ENCODE measurements around the gene DBP.
"Not testable (repeated sequence)": the region's sequence is repeated elsewhere in the genome, so short reads cannot be mapped to it uniquely, and the experiment has no call there.

DBP gene

DNA sequence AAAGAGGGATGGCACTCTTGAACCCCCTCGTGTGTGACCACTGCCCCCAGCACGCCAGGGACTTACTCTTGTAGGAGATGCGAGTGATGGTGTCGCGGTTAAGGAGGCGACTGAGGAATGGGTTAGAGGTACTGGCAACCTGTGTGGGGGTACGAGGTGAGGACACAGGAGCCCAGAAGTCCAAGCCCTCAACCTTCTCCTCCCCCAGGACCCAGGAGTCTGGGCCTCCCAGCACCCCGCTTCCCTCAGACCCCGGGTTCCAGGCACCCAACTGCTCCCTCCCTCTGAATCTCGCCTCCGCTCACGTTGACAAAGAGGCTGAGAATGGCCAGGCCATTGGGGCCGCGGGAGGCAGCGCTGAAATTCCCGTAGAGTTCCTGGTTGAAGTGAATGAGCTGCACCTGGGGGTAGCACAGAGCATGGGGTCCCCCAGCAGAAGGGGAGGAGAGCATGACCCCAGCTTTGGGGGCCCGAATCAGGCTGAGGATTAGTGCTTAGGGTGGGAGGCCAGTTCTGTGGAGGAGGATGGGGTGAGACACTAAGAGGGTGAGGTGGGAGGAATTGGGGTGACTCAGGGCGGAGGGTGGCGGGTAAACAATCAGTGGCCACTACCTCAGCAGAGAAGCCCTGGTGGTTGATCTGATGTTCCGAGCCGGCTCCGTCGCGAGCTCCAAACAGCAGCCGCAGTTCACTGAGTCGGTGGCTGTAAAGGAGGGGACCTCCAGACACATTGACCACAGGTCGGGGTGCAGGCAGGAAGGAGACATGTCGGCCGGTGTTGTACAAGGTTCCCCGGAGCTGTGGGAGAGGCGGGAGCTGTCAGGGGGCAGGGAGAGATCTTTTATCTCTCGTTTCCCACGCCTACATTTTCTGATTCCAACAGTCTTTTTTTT, 2.5 kb upstream of the DBP start:
- DNase-seq (ENCODE audit: low read depth) = no peak

DNA sequence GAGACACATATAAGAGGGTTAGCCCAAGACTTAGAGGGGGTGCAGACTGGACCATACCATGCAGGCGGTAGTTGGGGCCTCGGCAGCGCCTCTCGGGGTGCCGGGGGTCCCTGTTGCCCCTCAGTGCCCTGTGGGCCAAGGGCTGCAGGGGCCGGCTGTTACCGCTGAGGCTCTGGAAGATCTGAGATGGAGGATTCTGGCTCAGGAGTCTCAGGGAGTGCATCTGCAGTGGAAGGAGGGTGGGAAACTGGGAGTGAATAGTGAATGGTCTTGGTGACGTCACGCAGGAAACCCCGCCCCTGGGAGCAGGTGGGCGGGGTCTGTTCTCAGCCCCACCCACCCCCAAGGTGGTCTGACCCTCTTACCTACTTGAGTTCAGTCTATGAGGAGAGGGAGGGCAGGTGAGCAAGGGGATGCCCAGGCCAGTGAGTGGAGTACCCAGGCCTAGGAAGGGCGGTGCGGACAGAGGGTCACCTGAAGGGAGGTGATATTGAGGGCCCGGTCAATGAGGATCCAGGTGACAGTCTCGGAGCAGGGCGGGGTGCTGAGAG, 1.7 kb upstream of the DBP start:
- no peak for DNase-seq (ENCODE audit: low read depth)

DNA sequence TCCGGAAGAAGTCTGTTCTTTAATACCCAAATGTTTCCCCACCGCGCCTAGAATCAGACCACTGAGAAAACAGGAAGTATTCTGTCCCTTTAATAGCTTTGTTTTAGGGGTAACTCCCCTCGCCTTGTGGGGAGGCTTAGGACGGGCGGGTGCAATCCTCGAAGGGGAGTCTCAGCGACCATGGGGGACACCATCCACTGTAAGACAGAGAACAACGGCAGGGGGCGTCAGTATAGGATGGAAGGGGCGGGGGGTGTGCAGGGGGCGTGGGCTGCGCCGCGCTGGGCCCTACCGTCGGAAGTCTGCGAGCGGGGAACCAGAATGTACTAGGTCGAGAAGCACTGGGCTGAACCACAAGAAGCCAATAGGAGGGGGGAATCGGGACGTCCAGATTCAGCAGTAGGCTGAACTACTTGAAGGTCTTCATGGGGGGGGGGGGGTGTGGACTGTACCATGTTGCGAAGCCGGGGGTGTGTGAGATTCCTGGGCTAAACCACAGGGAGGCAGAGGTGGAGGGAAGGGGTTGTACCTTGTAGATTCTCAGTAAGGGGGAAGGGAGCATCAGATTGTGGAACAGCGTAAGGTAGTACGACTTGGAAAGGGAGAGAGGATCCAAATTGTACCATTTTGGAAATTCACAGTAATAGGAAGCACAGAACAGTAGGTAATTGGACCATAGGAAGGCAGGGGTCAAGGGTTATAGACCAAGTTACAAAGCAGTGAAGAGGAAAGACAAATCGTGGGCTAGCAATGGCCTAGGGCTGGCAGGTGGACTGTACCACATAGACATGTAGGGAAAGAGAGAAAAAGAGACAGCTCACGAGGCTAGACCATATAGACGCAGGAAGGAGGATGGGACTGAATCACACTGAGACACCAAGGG, 1.0 kb upstream of the DBP start:
- DNase-seq (ENCODE audit: low read depth) = peak; percentile 89

DNA sequence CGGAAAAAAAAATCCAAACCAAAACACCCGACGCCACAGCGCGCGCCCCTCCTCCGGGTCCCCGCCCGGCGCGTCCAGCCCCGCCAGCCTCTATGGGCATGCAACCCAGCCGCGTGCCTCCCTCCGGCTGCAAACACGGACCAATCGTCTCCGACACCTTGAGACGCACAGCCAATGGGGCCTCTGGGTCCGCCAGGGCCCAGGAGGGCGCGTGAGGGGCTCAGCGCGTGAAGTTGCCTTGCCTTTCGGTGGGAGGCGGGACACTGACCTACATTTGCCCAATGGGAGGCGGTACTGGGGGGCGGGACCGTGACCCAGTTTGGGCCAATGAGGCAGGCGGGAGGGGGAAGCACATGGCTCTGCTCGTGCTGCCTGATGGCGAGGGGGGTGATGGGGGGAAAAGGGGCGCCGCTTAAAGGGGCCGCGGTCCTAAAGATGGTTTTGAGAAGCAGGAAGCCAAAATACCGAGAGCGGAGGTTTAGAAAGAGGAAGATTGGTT, 319 bp upstream of the DBP start:
- DNase-seq (ENCODE audit: low read depth) = peak; percentile 100

DNA sequence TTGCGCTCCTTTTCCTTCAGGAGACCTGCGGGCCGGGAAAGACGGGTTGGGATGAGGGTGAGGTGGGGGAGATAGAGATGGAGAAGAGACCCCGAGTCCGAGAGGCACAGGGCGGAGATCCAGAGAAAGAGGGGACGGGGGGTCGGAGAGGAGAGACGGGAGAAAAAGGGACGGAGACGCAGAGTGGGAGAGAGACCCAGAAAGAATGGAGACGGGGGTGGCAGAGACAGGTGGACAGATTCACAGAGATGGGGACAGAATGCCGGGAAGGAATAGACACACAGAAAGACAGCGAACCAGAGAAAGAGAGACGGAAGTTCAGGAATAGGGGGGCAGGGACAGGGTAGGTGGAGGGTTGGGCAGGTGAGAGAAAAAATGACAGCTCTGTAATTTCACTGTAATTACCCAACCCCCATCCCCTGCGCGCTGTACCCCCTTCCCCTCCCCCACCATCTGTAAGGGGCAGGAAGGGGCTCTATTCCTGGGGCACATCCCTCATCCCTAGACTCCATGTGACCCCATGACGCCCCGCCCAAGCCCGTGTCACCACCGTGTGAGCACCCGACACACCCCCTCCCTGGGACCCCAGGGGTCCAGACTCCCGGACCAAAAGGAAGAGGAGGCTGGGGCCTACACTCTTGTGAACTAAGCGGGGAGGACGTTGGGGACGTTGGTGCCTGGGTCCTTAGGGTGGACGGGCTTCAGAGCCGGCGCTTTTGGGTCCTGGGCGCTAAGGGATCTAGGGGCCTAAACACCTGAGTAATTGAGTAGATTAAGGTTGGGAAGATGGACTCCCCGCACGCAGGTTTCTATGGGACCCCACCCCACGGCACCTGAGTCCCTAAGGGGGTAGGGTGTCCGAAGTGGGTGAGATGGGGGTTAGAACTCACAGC, 967 bp downstream of the DBP start:
- no peak for DNase-seq (ENCODE audit: low read depth)

DNA sequence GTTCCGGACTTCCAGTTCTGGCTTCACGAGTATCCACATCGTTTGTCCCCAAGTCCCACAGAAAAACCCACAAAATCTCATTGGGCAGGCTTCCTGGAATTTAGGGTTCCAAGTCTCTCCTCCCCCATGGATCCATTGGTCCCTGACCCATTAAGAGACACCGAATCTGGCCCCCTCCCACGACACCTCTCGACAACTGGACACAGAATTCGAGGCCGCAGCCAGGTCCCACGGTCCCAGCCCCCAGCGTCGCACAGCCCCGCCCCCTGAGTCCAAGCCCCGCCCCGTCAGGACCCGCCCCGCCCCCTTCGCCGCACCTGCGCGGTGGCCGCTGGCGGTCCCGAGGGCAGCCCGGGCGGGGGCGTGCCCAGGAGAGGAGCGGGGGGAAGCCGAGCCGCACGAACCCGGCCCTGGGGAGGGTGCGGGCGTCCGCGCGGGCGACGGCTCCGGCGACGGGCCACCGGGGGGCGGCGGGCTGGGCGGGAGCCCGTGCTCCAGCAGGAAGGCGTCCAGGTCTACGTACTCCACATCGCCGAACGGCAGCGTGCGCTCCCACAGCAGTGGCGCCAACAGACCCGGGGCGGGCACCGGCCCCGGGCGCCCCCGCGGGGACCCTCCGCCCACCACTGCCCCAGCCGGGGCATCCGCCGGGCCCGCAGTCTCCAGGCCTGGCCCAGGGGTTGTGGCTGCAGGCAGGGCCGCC, 1.8 kb downstream of the DBP start:
- no peak for DNase-seq (ENCODE audit: low read depth)

DNA sequence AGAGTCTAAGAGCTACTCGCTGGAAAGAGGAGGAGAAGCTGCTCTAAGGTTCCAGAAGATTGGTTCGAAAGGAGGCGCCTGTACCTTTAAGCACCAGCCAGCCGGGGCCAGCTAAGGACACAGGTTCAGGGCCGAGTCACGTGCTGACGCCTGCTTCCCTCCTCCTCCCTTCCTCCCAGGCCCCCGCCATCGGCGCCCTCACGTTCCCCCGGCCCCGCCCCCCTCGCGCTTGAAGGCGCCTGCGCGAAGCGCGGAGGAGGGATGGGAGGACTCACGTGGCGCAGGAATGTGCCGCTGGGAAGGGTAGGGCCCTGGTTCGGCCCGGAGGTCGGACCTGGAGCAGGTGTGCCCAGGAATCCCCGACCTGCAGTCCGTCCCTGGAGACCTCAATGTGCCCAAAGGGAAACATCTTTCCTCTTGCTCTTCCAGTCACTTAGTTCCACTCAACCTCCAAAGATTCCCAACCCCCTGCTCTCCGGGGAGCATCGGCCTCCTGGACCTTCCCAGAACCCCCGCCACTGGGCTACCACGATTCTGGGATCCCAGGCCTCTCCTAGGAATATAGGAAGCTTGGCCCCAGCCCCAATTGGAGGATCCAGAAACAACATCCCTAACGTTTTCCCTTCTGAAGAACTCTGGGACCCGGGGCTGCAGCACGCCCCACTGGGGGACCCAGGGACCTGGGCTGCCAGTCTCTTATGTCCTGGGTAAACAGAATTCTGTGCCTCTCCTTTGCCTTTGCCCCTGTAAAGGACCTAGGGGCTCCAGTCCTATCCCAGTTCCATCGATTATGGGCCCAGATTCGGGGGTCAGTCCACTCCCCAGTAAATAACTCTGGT, 2.5 kb downstream of the DBP start:
- DNase-seq (ENCODE audit: low read depth) = peak; percentile 95

DNA sequence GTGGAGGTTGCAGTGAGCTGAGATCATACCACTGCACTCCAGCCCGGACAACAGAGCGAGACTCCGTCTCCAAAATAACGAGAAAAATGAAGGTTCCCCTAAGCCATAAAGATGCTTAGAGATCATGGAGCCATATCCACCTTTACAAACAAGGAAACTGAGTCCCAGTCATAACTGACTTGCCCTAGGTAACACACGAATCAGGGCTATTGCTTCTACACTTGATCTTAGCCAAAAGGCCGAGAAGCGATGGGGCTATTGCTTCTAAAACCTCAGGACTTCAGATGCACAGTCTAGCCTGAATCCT, 3.2 kb downstream of the DBP start:
- no peak for DNase-seq (ENCODE audit: low read depth)

DNA sequence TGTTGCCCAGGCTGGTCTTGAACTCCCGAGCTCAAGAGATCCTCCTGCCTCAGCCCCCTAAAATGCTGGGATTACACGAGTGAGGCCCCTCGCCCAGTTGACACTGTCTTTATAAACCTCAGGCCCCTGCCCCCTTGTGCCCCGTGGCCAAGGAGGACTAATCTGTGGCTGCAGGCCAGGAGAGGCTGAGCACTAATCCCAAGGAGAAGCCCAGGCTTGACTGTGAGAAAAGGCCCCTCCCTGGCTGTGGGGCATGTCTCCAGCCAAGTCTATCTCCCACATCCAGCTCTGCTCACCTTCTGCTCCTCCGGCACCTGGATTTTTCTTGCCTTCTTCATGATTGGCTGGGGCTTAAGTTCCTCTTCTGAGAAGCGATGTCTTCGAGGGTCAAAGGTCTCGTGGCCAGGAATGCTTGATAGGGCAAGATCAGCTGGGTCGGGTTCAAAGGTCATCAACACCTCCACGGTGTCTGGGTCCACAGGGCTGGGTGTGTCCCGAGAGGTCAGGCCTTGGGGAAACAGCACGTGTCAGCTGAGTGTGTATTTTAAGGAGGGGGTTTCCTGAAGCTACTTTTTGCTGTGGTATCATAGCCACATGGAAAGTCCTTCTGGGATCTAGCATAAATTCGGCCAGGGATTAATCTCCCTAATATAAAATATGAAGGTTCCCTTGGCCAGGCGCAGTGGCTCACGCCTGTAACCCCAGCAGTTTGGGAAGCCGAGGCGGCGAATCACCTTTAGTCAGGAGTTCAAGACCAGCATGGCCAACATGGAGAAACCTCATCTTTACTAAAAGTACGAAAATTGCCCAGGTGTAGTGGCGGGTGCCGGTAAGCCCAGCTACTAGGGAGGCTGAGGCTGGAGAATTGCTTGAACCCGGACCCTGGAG, 3.8 kb downstream of the DBP start:
- DNase-seq (ENCODE audit: low read depth) = no peak

DNA sequence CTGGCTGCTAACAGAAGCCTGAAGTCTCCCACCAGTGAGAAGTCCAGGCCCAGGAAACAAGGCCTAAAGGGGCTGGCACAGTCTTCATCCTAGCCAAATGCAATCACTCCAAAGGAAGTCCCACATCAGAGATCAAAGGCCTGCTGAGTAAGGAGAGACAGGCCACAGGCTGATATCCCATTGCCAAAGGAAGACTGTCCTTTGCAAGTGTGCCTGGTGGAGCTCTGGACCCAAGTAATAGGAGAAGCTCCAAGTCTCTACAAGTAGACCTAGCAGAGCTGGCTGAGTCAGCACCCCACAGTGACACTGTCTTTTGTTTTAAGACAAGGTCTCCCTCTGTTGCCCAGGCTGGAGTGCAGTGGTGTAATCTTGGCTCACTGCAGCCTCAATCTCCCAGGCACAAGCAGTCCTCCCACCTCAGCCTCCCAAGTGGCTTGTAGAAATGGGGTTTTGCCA, 4.5 kb downstream of the DBP start:
- no peak for DNase-seq (ENCODE audit: low read depth)

DNA sequence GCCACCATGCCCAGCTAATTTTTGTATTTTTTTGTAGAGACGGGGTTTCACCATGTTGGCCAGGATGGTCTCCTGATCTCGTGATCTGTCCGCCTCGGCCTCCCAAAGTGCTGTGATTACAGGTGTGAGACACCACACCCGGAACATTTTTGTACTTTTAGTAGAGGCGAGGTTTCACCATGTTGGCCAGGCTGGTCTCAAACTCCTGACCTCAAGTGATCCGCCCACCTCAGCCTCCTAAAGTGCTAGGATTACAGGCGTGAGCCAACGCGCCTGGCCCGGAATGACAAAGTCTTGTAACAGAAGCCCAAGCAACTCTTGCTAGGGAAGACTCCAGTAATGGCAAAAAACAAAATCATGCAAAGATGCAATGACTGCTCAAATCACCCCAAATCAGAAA, 4.9 kb downstream of the DBP start:
- not testable (repeated sequence) for DNase-seq (ENCODE audit: low read depth)

DNA sequence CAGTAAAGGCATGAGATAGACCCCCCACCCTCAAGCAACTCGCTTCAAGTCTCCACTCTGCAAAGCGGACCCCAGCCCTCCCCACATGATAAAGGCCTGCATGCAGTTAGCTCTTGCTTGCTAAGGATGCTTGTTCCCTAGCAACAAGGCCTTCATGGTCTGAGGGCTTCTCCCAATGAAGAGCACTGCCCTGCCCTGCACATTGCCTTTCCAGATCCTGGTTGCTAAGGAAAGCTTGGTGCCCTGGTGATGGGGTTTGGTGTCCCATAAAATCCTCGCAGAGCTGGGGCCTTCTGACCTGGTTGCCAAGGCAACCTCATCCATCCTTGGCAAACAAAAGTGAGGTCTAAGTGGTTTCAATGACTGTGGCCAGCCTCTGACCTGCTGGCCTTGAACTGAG, 6.0 kb downstream of the DBP start:
- no peak for DNase-seq (ENCODE audit: low read depth)

DNA sequence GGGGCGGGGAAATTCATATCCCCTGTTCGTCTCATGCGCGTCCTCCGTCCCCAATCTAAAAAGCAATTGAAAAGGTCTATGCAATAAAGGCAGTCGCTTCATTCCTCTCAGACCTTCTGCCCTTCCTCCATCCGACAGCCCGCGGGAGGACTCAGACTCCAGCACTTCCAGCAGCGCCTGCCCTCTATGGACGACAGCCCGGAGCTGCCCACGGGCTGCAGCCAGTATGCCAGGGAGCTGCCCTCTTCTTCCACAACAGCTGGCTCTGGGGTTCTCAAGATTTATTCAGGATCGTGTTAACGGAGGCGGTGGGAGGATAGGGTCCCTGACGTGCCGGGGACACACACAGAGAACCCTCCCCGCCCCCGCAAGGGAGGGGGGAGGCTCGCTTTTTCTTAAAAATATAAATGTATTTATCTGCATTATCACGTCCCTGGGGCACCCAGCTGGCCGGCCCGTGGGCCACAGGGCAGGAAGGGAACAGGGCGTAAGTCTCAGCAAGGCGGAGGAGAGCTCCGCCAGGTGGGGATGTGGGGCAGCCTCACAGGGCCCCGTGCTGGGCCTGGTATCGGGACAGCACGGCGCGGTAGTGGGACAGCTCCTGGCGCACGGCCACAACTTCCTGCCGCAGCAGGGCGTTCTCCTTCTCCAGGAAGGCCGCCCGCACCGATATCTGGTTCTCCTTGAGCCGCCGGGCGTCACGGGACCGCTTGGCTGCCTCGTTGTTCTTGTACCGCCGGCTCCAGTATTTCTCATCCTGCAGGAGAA, 6.7 kb downstream of the DBP start:
- no peak for DNase-seq (ENCODE audit: low read depth)

DNA sequence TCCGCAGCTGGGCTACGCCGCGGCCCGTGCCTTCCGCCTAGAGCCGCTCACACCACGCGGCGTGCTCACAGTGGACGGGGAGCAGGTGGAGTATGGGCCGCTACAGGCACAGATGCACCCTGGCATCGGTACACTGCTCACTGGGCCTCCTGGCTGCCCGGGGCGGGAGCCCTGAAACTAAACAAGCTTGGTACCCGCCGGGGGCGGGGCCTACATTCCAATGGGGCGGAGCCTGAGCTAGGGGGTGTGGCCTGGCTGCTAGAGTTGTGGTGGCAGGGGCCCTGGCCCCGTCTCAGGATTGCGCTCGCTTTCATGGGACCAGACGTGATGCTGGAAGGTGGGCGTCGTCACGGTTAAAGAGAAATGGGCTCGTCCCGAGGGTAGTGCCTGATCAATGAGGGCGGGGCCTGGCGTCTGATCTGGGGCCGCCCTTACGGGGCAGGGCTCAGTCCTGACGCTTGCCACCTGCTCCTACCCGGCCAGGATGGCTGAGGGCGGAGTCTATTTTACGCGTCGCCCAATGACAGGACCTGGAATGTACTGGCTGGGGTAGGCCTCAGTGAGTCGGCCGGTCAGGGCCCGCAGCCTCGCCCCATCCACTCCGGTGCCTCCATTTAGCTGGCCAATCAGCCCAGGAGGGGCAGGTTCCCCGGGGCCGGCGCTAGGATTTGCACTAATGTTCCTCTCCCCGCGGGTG, 7.4 kb downstream of the DBP start:
- no peak for DNase-seq (ENCODE audit: low read depth)

DNA sequence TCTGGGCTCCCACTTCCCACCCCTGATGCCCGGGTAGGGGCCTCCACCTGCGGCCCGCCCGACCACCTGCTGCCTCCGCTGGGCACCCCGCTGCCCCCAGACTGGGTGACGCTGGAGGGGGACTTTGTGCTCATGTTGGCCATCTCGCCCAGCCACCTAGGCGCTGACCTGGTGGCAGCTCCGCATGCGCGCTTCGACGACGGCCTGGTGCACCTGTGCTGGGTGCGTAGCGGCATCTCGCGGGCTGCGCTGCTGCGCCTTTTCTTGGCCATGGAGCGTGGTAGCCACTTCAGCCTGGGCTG, 7.9 kb downstream of the DBP start:
- no peak for DNase-seq (ENCODE audit: low read depth)

DNA sequence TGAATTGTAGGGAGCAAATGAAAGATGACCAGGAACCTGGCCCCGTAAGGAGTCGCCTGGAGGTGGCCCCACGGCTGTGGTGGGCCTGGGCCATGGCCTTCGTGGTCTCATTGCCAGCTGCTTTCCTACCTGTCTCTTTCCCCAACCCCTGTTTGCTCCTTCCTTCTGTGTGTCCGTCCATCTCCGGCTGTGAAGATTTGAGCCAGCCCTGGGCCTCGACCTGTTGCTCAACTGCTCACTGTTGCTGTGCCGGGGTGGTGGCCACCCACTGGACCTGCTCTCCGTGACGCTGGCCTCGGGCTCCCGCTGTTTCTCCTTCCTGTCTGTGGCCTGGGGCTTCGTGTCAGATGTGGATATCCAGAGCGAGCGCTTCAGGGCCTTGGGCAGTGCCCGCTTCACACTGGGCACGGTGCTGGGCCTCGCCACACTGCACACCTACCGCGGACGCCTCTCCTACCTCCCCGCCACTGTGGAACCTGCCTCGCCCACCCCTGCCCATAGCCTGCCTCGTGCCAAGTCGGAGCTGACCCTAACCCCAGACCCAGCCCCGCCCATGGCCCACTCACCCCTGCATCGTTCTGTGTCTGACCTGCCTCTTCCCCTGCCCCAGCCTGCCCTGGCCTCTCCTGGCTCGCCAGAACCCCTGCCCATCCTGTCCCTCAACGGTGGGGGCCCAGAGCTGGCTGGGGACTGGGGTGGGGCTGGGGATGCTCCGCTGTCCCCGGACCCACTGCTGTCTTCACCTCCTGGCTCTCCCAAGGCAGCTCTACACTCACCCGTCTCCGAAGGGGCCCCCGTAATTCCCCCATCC, 8.5 kb downstream of the DBP start:
- DNase-seq (ENCODE audit: low read depth) = no peak

DNA sequence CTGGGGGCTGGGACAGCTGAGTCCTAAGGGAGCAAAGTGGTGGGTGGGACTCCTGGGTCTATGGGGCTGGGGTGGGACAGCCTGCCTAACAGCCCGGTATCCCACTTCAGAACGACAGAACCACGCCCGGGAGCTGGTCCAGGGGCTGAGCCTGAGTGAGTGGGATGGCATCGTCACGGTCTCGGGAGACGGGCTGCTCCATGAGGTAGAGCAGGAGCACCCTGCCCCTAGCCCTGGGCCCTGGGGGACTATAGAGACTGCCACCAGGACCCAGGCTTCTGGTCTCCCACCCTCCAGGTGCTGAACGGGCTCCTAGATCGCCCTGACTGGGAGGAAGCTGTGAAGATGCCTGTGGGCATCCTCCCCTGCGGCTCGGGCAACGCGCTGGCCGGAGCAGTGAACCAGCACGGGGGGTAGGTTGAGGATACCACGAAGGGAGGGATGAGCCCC, 9.3 kb downstream of the DBP start:
- DNase-seq (ENCODE audit: low read depth) = no peak
